CD4-positive, alpha-beta T cell treated with Interleukin-6 for 4 hours (primary cell): ENCODE results near the gene SIGLEC5.
A peak's percentile ranks its signal among the peaks of the same experiment; 100 is the strongest.

Experiments used
- DNase-seq: peaks from one replicate; pipeline ENCODE4 v3.0.0-alpha.2; 2020; ENCODE audit warnings: mixed read lengths

SIGLEC5 gene

DNA sequence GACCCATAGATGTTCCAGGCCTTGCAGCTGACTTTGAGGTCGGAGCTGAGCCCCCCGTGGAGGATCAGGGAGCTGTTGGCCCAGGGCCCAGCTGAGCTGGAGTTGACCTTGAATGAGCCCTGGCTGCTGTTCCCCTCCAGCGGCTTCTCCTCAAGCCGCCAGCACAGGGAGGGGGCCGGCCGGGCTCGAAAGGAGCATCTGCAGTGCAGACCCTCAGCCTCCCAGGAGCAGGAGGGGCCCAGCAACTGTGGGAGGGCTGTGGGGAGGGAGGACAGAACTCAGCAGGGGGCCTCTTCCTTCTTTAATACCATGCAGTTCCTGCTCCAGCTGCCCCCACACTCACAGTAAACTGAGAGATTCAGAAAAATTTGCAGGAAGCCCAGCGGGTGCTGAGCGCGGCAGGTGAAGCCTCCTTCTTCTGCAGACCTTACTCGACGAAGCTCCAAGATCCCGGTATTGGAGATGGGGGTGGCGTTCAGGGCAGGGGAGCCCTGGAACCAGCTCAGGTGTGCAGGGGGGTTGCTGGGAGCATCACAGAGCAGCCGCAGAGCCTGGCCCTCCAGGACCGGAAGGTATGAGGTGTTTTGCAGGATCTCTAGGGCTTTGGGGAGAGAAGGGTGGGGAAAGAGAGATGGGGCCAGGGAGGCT lies 2.6 kb downstream of the SIGLEC5 start:
- DNase-seq, result no peak

DNA sequence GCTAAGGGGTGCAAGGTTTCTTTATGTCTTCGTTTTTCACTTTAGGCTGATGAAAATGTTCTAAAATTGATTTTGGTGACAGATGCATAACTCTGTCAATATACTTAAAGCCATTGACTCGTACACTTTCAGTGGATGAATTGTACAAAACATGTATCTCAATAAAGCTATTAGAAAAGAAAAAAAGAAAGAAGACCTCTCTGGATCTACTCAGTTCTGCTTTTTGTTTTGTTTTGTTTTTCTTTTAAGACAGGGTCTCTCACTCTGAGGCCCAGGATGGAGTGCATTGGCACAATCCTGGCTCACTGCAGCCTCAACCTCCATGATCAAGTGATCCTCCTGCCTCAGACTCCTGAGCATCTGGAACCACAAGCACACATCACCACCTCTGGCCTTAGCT lies 3.5 kb downstream of the SIGLEC5 start:
- no peak for DNase-seq

GRCh38 chr19:51621178-51621577 lies 9.0 kb downstream of the SIGLEC5 start:
- no peak for DNase-seq

DNA sequence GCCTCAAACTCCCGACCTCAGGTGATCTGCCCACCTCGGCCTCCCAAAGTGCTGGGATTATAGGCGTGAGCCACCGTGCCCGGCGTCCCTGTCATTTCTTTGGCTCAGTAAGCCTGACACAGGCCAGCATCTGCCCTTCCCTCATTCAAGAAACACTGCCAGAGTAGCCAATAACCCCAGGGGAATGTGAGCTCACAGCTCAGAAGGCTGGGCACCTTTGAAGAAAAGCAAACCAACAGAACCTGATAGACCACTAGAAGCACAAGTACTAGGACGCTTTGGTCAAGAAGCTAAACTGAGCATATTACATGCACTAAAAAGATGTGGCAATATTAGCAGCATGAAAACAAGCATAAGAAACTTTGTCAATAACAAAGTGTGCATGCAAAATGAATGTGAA lies 14.2 kb downstream of the SIGLEC5 start:
- DNase-seq, result no peak

DNA sequence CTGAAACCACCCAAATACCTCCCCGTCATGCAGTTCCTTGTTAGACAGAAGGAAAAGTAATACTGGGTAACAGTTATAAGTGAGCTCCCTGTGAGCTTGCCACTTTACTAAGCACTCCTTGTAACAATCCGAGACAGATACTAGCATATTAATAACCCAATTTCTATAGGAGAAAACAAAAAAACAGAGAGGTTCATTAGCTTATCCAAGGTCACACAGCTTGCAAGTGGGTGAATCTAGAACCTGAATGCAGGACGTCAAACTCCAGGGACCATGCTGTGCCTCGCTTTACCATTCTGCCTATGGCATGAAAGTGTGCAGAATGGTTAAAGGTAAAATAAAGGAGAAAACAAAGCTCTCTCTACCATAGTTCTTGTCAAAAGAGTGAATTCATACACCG lies 15.4 kb downstream of the SIGLEC5 start:
- no peak for DNase-seq

- no peak for DNase-seq
Observed at GRCh38 chr19:51610576-51610975, 19.6 kb downstream of the SIGLEC5 start.

DNA sequence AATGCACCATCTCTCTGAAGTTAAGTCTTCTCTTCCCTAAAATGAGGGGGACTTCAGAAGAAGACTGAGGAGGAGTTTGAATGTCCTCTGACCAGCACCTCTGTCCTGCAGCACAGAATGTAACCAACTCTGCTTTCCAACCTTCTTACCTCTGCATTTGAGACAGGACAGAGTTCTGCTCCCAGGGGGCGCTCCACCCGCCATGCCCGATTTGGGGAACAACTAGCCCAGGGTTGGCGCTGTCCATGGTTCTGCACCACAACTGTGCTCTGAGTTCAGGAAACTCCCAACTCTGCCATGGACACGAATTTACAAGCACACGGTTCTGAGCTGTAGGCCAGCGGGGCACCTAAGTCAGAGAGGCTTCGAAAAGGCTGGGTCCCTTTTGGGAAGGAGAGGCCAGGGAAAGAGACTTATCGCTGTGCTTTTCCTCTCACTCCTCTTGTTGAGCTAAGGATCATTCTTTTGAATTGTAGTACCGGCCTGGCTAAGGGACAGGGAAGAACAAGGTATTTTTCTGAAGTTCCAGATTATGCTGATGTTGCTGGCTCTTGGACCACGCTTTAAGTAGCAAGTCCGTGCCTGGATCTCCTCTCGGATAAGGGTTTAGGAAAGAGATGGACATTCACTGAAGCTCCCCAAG lies 22.2 kb downstream of the SIGLEC5 start:
- peak; percentile 59 for DNase-seq

DNA sequence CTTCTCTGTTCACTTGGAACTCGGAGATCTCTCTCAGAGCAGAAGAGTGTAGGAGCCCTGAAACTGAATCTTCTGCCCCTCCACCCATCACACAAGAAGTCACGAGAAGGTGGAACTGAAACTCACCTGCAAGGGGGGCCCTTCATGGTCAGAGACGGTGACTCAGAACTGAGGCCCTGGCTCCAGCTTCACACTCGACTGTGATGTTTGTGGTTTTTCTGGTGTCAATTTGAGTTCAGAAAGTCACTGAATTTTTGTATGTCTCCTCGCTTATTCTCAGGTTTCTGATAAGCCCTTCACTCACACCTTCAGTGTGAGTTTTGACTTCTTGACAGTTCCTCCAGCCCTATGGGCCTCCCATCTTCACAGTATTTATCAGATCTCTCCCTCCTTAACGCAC lies 23.1 kb downstream of the SIGLEC5 start:
- DNase-seq, result no peak

DNA sequence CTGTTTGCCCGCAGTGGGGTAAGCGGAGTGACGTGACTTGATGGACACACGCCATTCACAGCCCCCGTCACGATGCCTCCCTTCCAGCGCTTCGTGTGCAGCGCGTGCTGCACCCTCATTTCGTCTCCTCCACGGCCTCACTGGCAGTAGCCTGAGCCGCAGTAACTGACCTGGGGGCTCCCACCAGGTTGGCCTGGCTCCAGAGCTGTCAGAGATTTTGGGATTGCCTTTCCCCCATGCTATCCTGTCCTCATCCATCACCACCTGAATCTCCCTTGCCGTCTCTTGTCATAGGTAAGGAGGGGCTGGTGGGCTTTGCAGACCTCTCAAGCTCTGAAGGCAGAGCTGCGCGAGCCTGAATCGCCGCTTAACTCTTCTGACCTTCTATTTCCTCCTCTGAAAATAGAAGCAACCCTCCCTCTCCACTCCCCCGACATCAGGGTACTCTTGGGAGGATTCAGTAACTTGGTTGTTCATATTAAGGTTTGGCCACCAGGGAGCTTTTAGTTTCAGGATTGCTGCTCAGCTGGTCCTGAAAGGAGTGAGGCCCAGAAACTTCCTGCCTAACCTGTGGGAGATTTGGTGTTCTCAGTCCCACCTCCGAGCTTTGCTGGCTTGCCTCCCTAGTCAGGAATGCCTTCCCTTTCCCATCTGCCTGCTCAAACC lies 27.9 kb downstream of the SIGLEC5 start:
- DNase-seq, result no peak

- DNase-seq, result no peak
Observed at GRCh38 chr19:51600940-51601580, 29.1 kb downstream of the SIGLEC5 start.

- DNase-seq, result no peak
Observed at GRCh38 chr19:51599084-51599483, 31.1 kb downstream of the SIGLEC5 start.

DNA sequence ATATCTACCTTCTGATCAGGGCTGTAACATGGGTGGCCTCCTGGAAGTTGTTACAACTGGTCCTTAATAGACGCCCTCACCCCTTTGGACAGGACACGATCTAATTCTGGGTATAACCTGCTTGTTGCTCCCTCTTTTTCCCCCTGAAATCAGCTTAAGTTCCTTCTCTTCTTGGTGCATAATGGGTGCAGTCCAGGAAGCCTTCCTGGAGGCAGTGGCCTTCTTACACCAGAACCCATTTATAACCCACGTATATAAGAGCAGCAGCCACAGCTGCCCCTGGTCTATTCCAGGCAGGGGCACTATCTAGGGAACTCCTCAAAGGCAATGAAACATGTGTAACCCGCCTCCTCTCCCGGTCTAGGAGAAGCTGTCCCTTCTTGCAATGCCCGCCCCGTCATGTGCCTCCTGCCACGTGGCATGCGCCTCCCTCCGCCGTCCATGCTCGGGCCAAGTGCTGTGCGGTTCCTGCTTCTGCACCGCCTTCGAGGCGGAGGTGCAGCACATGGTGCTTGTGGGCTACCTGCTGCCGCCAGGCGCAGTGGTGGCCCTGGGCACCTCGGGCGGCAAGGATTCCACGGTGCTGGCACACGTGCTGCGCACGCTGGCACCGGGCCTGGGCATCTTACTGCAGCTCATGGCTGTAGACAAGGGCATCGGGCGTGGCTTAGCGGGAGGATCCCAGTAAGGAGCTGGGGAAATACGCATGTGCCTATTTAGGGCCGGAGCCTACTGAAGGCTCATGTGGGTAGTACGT lies 31.9 kb downstream of the SIGLEC5 start:
- no peak for DNase-seq

- DNase-seq, result no peak
Observed at GRCh38 chr19:51595190-51596175, 34.7 kb downstream of the SIGLEC5 start.

DNA sequence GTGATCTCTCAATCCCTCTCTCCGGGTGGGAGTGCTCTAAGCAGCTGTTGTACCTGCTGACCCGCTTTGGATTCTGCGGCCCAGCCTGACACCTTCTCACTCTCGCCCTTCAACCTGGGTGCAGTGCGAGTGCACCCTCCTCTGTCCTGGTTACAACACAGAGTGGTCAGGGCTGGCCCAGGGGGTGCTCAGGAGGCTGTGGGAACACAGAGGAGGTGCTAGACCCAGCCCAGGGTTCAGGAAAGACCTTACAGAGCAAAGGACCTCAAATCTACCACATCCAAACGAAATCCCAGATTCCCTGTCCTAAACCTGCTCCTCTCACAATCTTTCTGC lies 35.5 kb downstream of the SIGLEC5 start:
- DNase-seq, result no peak

DNA sequence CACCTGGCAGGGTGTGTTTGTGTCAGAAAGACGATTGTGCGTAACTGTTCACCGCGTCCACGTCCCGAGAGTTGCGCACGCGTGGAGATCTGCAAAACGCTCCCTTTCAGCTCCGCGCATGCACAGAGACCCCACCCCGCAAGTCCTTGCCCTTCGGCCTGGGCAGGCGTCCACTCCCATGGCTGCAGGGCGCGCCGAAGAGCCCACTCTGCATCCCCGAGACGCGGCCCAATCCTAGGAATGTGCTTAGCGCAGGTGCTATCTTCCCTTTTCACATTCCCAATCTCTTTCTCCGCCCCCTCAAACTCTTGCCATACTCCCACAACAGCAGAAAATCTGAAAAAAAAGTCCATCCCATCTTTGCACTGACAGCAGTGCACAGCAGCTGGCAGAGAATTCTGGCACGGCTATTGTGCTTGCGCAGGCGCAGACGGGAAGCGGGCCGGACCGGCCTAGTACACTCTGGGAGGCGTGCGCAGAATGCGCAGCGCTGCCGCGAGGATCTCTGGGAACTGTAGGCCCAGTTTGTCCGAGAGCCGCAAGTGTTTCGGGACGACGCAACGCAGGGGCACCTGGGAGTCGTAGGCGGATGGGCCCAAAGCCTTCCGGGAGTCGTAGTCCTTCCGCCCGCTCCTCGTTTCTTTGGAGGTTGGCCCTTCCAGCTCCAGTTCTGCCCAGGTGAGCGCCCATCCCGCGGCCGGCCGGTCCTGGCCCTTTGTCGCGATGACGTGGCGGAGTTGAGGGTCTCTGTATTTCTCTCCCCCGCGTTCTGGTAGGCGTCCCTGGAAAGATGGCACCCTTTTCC lies 36.0 kb downstream of the SIGLEC5 start:
- peak; percentile 99 for DNase-seq

DNA sequence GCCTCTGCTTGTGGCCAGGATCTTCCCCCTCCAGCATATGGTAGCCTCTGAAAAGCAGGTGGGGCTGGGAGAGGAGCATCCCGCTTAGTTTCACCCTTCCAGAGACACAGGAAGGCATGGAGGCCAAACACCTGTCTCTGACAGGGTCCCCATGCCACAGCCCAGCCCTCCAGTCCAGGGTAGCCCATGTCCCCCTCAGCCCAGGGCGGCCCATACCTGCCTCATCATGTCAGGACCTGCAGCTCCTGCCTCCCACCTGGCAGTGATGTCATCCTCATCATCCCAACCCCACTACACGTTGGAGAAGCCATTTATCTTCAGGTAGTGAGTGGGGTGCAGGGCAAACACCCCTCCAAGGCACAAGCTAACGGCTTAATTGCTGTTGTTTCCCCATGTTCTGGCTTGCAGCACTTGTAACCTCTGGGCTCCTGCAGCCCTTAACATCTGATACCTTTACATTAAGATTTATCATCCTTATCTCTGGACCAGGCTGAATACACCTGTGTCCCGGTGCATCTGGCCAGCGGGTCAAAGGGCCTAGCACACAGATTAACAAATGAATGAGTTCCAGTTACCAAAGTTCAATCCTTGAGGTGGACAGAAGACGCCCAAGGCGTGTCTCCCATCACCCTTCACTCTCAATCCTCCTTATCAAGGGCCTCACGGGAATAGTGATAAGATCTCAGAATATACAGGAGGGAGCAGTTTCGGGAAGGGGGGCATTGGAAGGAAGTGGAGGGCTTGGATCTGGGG lies 36.9 kb downstream of the SIGLEC5 start:
- no peak for DNase-seq

DNA sequence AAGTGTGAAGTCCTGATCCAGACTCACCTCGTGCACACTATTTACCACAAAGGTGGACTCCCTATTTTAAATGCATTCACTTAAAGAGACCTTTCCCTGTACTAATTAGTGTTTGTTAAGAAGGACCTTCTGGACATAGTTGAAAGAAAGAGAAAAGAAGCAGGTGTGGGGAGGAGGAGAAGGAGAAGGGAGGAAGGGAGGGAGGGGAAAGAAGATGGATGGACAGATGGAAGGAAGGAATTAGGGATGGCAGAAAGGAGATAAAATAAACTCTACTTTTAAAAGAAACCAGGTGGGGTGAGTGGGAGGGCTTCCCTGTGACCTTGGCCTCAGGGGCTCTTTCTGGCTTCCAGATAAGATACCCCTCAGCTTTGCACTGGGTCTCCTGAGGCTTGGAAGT lies 37.7 kb downstream of the SIGLEC5 start:
- DNase-seq, result no peak

GRCh38 chr19:51590441-51590840 lies 39.8 kb downstream of the SIGLEC5 start:
- DNase-seq, result no peak

GRCh38 chr19:51589511-51589910 lies 40.7 kb downstream of the SIGLEC5 start:
- DNase-seq, result no peak
